ENCODE measurements around the gene KIAA1755. TPM values are rescaled to one million over a fixed set of nuclear protein-coding genes. Genes with fewer than 3 reads are reported as not detected.

The KIAA1755 gene
- total and polyA plus RNA-seq, 10 of the 15 experiments (the other 5 are each of a cell fraction or from before 2014, with no cell fraction given): not detected

GRCh38 chr20:38217791-38218565, 42.6 kb downstream of the KIAA1755 start:
- H3K9ac ChIP-seq (ENCODE audit: control insufficient read depth, insufficient read depth, low read length): no peak overlapping the region
- DNase-seq (ENCODE audit: low read depth, low spot score): no peak
- intact Hi-C loops (cut with micrococcal nuclease; ENCODE audit: unreplicated experiment): no loop called here

GRCh38 chr20:38216746-38217595, 43.6 kb downstream of the KIAA1755 start:
- H3K9me3 ChIP-seq (replicated peaks; ENCODE audit: control insufficient read depth, insufficient read depth, low read length): no peaks in the 10 kb centered on the region
- in situ Hi-C loops (cut with MboI) (no loop called here), intact Hi-C loops (cut with micrococcal nuclease; ENCODE audit: unreplicated experiment) (no loop called here)
- no TSS peak for BruUV-seq (replicated peaks)
- H3K36me3 ChIP-seq (ENCODE audit: control insufficient read depth in 2 of 2, insufficient read depth in 2 of 2, low read length in 1 of 2): no peaks in the 10 kb centered on the region
- ChIA-PET POLR2A (no interaction called here), RAD21 (ENCODE audit: unreplicated experiment) (interaction anchor here (1.5 to 6.9 kb wide), 2 partner anchors 41 to 143 kb away, joined by 3 to 80 read pairs; no protein-coding TSS in a partner anchor), CTCF (interaction anchor here (1.0 to 14.4 kb wide), 4 partner anchors 20 to 162 kb away, joined by 3 to 404 read pairs (median 90); no protein-coding TSS in a partner anchor), SMC1A (ENCODE audit: uncharacterized antibody, unreplicated experiment) (interaction anchor here (1.5 to 2.1 kb wide), 2 partner anchors 143 kb away, joined by 6 to 7 read pairs; no protein-coding TSS in a partner anchor)
- no peak overlapping the region for H2AFZ ChIP-seq (ENCODE audit: control insufficient read depth, low read depth, low read length)
- no peak overlapping the region for H3K4me3 ChIP-seq
- no peak for DNase-seq (ENCODE audit: low read depth, low spot score)
- H3K27ac ChIP-seq (ENCODE audit: control insufficient read depth, insufficient read depth): no peak overlapping the region
- H3K79me2 ChIP-seq (ENCODE audit: control insufficient read depth, insufficient read depth, low read length): no peaks in the 10 kb centered on the region
- H3K9ac ChIP-seq (ENCODE audit: control insufficient read depth, insufficient read depth, low read length): no peak overlapping the region
- no peaks in the 10 kb centered on the region for H3K4me1 ChIP-seq (ENCODE audit: control insufficient read depth, insufficient read depth, low read length)
- no peak overlapping the region for H3K4me2 ChIP-seq (ENCODE audit: control insufficient read depth, insufficient read depth)
- no peaks in the 10 kb centered on the region for H4K20me1 ChIP-seq (ENCODE audit: control insufficient read depth, insufficient read depth)
- no peak for FAIRE-seq
- ATAC-seq: no peak
- H3K27me3 ChIP-seq (replicated peaks in 1 of 2; ENCODE audit: control insufficient read depth in 2 of 2, insufficient read depth in 2 of 2, low read length in 1 of 2): no peaks in the 10 kb centered on the region; a peak in 1 of 4 replicates
- 53% methylated on average over 24 of the region's 24 CpGs for WGBS (ENCODE audit: insufficient coverage, insufficient replicate concordance, low lambda C conversion rate, missing lambda C conversion rate)
- TF ChIP-seq SIX5 (IDR thresholded peaks at IDR 0.05; ENCODE audit: low read depth, low read length, severe bottlenecking) (no peak), RFX5 (IDR thresholded peaks at IDR 0.05; ENCODE audit: low read depth, low read length) (no peak), NFYA (IDR thresholded peaks at IDR 0.05; ENCODE audit: borderline replicate concordance, low read depth, low read length) (no peak), HDGF (IDR thresholded peaks at IDR 0.05) (no peak), USF2 (IDR thresholded peaks at IDR 0.05; ENCODE audit: borderline replicate concordance, low read depth, low read length) (no peak), ZNF592 (IDR thresholded peaks at IDR 0.05) (no peak)

More at GRCh38 chr20:38217791-38218565, 42.6 kb downstream of the KIAA1755 start:
- ChIA-PET CTCF (interaction anchor here (6.6 to 14.4 kb wide), 3 partner anchors 104 to 163 kb away, joined by 69 to 404 read pairs (median 175); no protein-coding TSS in a partner anchor), RAD21 (ENCODE audit: unreplicated experiment) (interaction anchor here (1.3 to 6.9 kb wide), 3 partner anchors 42 to 166 kb away, joined by 3 to 80 read pairs (median 4); no protein-coding TSS in a partner anchor), POLR2A (no interaction called here), SMC1A (ENCODE audit: uncharacterized antibody, unreplicated experiment) (interaction anchor here (2.1 to 5.4 kb wide), 2 partner anchors 144 to 158 kb away, joined by 7 to 128 read pairs; no protein-coding TSS in a partner anchor)
- Histone ChIP-seq H2AFZ (ENCODE audit: control insufficient read depth, low read depth, low read length) (no peak overlapping the region), H3K4me3 (no peak overlapping the region), H3K4me1 (ENCODE audit: control insufficient read depth, insufficient read depth, low read length) (no peaks in the 10 kb centered on the region), H3K27ac (ENCODE audit: control insufficient read depth, insufficient read depth) (no peak overlapping the region), H3K27me3 (replicated peaks in 1 of 2; ENCODE audit: control insufficient read depth in 2 of 2, insufficient read depth in 2 of 2, low read length in 1 of 2) (no peaks in the 10 kb centered on the region; a peak in 1 of 4 replicates), H4K20me1 (ENCODE audit: control insufficient read depth, insufficient read depth) (no peaks in the 10 kb centered on the region; the same call in 1 of the 2 replicates), H3K36me3 (ENCODE audit: control insufficient read depth in 2 of 2, insufficient read depth in 2 of 2, low read length in 1 of 2) (no peaks in the 10 kb centered on the region), H3K9me3 (replicated peaks; ENCODE audit: control insufficient read depth, insufficient read depth, low read length) (no peaks in the 10 kb centered on the region), H3K4me2 (ENCODE audit: control insufficient read depth, insufficient read depth) (no peak overlapping the region), H3K79me2 (ENCODE audit: control insufficient read depth, insufficient read depth, low read length) (no peaks in the 10 kb centered on the region)
- TF ChIP-seq ZNF622 (IDR thresholded peaks at IDR 0.05) (no peak), ZNF274 (IDR thresholded peaks at IDR 0.05; ENCODE audit: insufficient read depth, insufficient read length) (no peak), MYC (IDR thresholded peaks at IDR 0.05; ENCODE audit: insufficient read depth, insufficient read length, insufficient replicate concordance, low read length, severe bottlenecking) (no peak), SUPT20H (IDR thresholded peaks at IDR 0.05; ENCODE audit: borderline replicate concordance, control insufficient read depth, low read depth, low read length) (no peak)
- no TSS peak for BruUV-seq (replicated peaks)
- in situ Hi-C loops (cut with MboI): no loop called here
- ATAC-seq (no peak), FAIRE-seq (no peak)
- WGBS (ENCODE audit: insufficient coverage, insufficient replicate concordance, low lambda C conversion rate, missing lambda C conversion rate): 41% methylated on average over 12 of the region's 15 CpGs

All from GM12878 (cell line).